NB4 (cell line): ENCODE data around the gene BCL2L1.

Experiments
- CTCF ChIP-seq: IDR thresholded peaks from one replicate; pipeline ENCODE4 v1.5.1; 2012; ENCODE audit warnings: low read depth, low read length
- POLR2A ChIP-seq: IDR thresholded peaks from 2 replicates; pipeline ENCODE4 v1.6.1; 2011; ENCODE audit warnings: mild to moderate bottlenecking; ENCODE audit not compliant: insufficient read length; ENCODE audit errors: extremely low read depth

GRCh38 chr20:31664696-31665354 lies 57.8 kb downstream of the BCL2L1 start:
- no peak for TF ChIP-seq POLR2A
- TF ChIP-seq CTCF: no peak
